Neural progenitor cell (in vitro differentiated cells): ENCODE results near the gene TMEM51. TPM values are rescaled to one million over a fixed set of nuclear protein-coding genes. Genes with fewer than 3 reads are reported as not detected.

ENCODE experiments used
- DNase-seq: peaks from one replicate; pipeline ENCODE4 v3.0.0-alpha.2; 2016; ENCODE audit warnings: low spot score
- H2AFZ ChIP-seq: fragments of 200-600 bp; sonication (generic); replicated peaks from 2 replicates; pipeline ENCODE4 v1.6.1; 2016; ENCODE audit warnings: antibody characterized with exemption
- H3F3A ChIP-seq: fragments of 200-600 bp; sonication (generic); 2 replicates; pipeline ENCODE4 v1.6.1; 2016; ENCODE audit warnings: antibody characterized with exemption, low read depth
- H3K27ac ChIP-seq: fragments of 200-600 bp; sonication (generic); 2 replicates; pipeline ENCODE4 v1.5.1; 2016; ENCODE audit warnings: mild to moderate bottlenecking
- H3K27me3 ChIP-seq: fragments of 200-600 bp; sonication (generic); 2 replicates; pipeline ENCODE4 v1.6.1; 2016; ENCODE audit warnings: mild to moderate bottlenecking, moderate library complexity
- H3K36me3 ChIP-seq: fragments of 200-600 bp; sonication (generic); 2 replicates; pipeline ENCODE4 v1.5.1; 2016
- H3K4me1 ChIP-seq: fragments of 200-600 bp; sonication (generic); 2 replicates; pipeline ENCODE4 v1.6.1; 2016; ENCODE audit warnings: mixed run types
- H3K4me2 ChIP-seq: fragments of 200-600 bp; sonication (generic); 2 replicates; pipeline ENCODE4 v1.6.1; 2016
- H3K4me3 ChIP-seq: fragments of 200-600 bp; sonication (generic); 2 replicates; pipeline ENCODE4 v1.5.1; 2016
- H3K79me2 ChIP-seq: fragments of 200-600 bp; sonication (generic); 2 replicates; pipeline ENCODE4 v1.6.1; 2016; ENCODE audit warnings: low read depth
- H3K9ac ChIP-seq: fragments of 200-600 bp; sonication (generic); 2 replicates; pipeline ENCODE4 v1.6.1; 2016
- H3K9me3 ChIP-seq: fragments of 200-600 bp; sonication (generic); 2 replicates; pipeline ENCODE4 v1.5.1; 2016; ENCODE audit warnings: low read depth
- H4K20me1 ChIP-seq: fragments of 200-600 bp; sonication (generic); 2 replicates; pipeline ENCODE4 v1.6.1; 2016; ENCODE audit warnings: low read depth
- H3K27ac Mint-ChIP-seq: 3 replicates; pipeline ENCODE4 v1.8.0; 2021; ENCODE audit warnings: mixed read lengths
- H3K27me3 Mint-ChIP-seq: 2 replicates; pipeline ENCODE4 v1.8.0; 2022; ENCODE audit warnings: low read depth, mild to moderate bottlenecking, inconsistent platforms, moderate library complexity, mixed read lengths; ENCODE audit not compliant: insufficient read depth
- H3K36me3 Mint-ChIP-seq: 3 replicates; pipeline ENCODE4 v1.8.0; 2021; ENCODE audit warnings: mixed read lengths
- H3K4me1 Mint-ChIP-seq: 3 replicates; pipeline ENCODE4 v1.8.0; 2021; ENCODE audit warnings: mixed read lengths
- H3K4me3 Mint-ChIP-seq: 3 replicates; pipeline ENCODE4 v1.8.0; 2021; ENCODE audit warnings: mild to moderate bottlenecking, moderate library complexity, mixed read lengths
- H3K9me3 Mint-ChIP-seq: 3 replicates; pipeline ENCODE4 v1.8.0; 2020; ENCODE audit warnings: mixed read lengths
- CTCF ChIP-seq: fragments of 200-600 bp; sonication (generic); IDR thresholded peaks from 2 replicates; pipeline ENCODE4 v1.5.1; 2017; ENCODE audit warnings: antibody characterized with exemption, mild to moderate bottlenecking
- EZH2 ChIP-seq: fragments of 200-600 bp; sonication (generic); IDR thresholded peaks from 2 replicates; pipeline ENCODE4 v1.6.1; 2017; ENCODE audit warnings: antibody characterized with exemption, mild to moderate bottlenecking, moderate library complexity
- EZH2phosphoT487 ChIP-seq: fragments of 200-600 bp; sonication (generic); IDR thresholded peaks from 2 replicates; pipeline ENCODE4 v1.6.1; 2017; ENCODE audit warnings: antibody characterized with exemption
- total RNA-seq: library from RNA; depleted of rRNA; stranded (reverse); fragments of >200 nt; gene quantifications from 2 replicates; pipeline ENCODE4 v1.2.3, GENCODE V29; 2015; ENCODE audit warnings: low replicate concordance

Gene TMEM51
- total RNA-seq, 1 donor from 2014 or later, result 5.2 TPM

- Mint-ChIP-seq H3K4me3 (no peak overlapping the region), H3K36me3 (no peaks in the 10 kb centered on the region), H3K4me1 (peaks cover 28% of the 10 kb centered on the region), H3K27ac (no peak overlapping the region), H3K27me3 (peaks cover 3% of the 10 kb centered on the region), H3K9me3 (peaks cover 3% of the 10 kb centered on the region)
- Histone ChIP-seq H2AFZ (no peak overlapping the region), H3K36me3 (no peaks in the 10 kb centered on the region), H3K27me3 (no peaks in the 10 kb centered on the region), H3K4me3 (no peak overlapping the region), H3K27ac (no peak overlapping the region), H4K20me1 (no peaks in the 10 kb centered on the region), H3K79me2 (no peaks in the 10 kb centered on the region), H3K9ac (no peak overlapping the region), H3K4me1 (peaks cover 12% of the 10 kb centered on the region), H3K9me3 (no peaks in the 10 kb centered on the region), H3K4me2 (no peak overlapping the region), H3F3A (no peaks in the 10 kb centered on the region)
- TF ChIP-seq EZH2 (no peak), EZH2phosphoT487 (no peak), CTCF (no peak)
- DNase-seq, result no peak
Measured at GRCh38 chr1:15233689-15234088, 80.1 kb downstream of the TMEM51 start.

GRCh38 chr1:15236321-15236721 lies 82.8 kb downstream of the TMEM51 start:
- Histone ChIP-seq H3K27me3 (no peaks in the 10 kb centered on the region), H3K9me3 (no peaks in the 10 kb centered on the region), H3K4me3 (no peak overlapping the region), H3K27ac (no peak overlapping the region), H2AFZ (peak overlapping the region; percentile 39), H4K20me1 (no peaks in the 10 kb centered on the region), H3K4me1 (peaks cover 12% of the 10 kb centered on the region), H3K4me2 (no peak overlapping the region), H3K9ac (no peak overlapping the region), H3F3A (no peaks in the 10 kb centered on the region), H3K79me2 (no peaks in the 10 kb centered on the region), H3K36me3 (no peaks in the 10 kb centered on the region)
- peaks cover 32% of the 10 kb centered on the region for H3K4me1 Mint-ChIP-seq
- no peaks in the 10 kb centered on the region for H3K36me3 Mint-ChIP-seq
- DNase-seq, result no peak
- H3K27ac Mint-ChIP-seq, result no peak overlapping the region
- TF ChIP-seq EZH2 (no peak), EZH2phosphoT487 (no peak), CTCF (no peak)
- H3K4me3 Mint-ChIP-seq, result no peak overlapping the region
- peaks cover 3% of the 10 kb centered on the region for H3K9me3 Mint-ChIP-seq
- peaks cover 3% of the 10 kb centered on the region for H3K27me3 Mint-ChIP-seq

GRCh38 chr1:15236746-15237145 lies 83.2 kb downstream of the TMEM51 start:
- no peak overlapping the region for H3K4me2 ChIP-seq
- peaks cover 3% of the 10 kb centered on the region for H3K27me3 Mint-ChIP-seq
- H3F3A ChIP-seq, result no peaks in the 10 kb centered on the region
- H3K9ac ChIP-seq, result no peak overlapping the region
- H3K36me3 Mint-ChIP-seq, result no peaks in the 10 kb centered on the region
- H4K20me1 ChIP-seq, result no peaks in the 10 kb centered on the region
- no peaks in the 10 kb centered on the region for H3K79me2 ChIP-seq
- peaks cover 3% of the 10 kb centered on the region for H3K9me3 Mint-ChIP-seq
- H3K27me3 ChIP-seq, result no peaks in the 10 kb centered on the region
- H3K4me3 Mint-ChIP-seq, result no peak overlapping the region
- H3K9me3 ChIP-seq, result no peaks in the 10 kb centered on the region
- H3K4me1 ChIP-seq, result peaks cover 12% of the 10 kb centered on the region
- H3K27ac Mint-ChIP-seq, result no peak overlapping the region
- peaks cover 36% of the 10 kb centered on the region for H3K4me1 Mint-ChIP-seq
- TF ChIP-seq CTCF (no peak), EZH2 (no peak), EZH2phosphoT487 (no peak)
- no peak overlapping the region for H3K4me3 ChIP-seq
- H3K36me3 ChIP-seq, result no peaks in the 10 kb centered on the region
- DNase-seq, result no peak
- H2AFZ ChIP-seq, result peak overlapping the region; percentile 50
- no peak overlapping the region for H3K27ac ChIP-seq

GRCh38 chr1:15238789-15239188 lies 85.2 kb downstream of the TMEM51 start:
- no peaks in the 10 kb centered on the region for H3K36me3 Mint-ChIP-seq
- Histone ChIP-seq H3F3A (no peaks in the 10 kb centered on the region), H3K27me3 (no peaks in the 10 kb centered on the region), H2AFZ (no peak overlapping the region), H3K9me3 (no peaks in the 10 kb centered on the region), H3K27ac (no peak overlapping the region), H3K4me2 (no peak overlapping the region), H4K20me1 (no peaks in the 10 kb centered on the region), H3K79me2 (no peaks in the 10 kb centered on the region), H3K4me1 (peaks cover 12% of the 10 kb centered on the region), H3K36me3 (no peaks in the 10 kb centered on the region), H3K4me3 (no peak overlapping the region), H3K9ac (no peak overlapping the region)
- no peak for DNase-seq
- peak overlapping the region; percentile 23 for H3K27ac Mint-ChIP-seq
- peaks cover 42% of the 10 kb centered on the region for H3K4me1 Mint-ChIP-seq
- no peak for TF ChIP-seq CTCF
- TF ChIP-seq EZH2, result no peak
- no peak for TF ChIP-seq EZH2phosphoT487
- H3K27me3 Mint-ChIP-seq, result peaks cover 5% of the 10 kb centered on the region
- H3K4me3 Mint-ChIP-seq, result no peak overlapping the region
- H3K9me3 Mint-ChIP-seq, result peaks cover 3% of the 10 kb centered on the region
